Neural cell (in vitro differentiated cells): ENCODE measurements around the gene COL25A1. TPM values are rescaled to one million over a fixed set of nuclear protein-coding genes. Genes with fewer than 3 reads are reported as not detected.

Experiments
- H2AFZ ChIP-seq: fragments of 200-600, 300-800 bp; sonication (generic), shearing (Covaris generic); 2 replicates; pipeline ENCODE4 v1.6.0; 2014; ENCODE audit warnings: low read depth, mild to moderate bottlenecking, antibody characterized with exemption, low read length, moderate library complexity
- H3F3A ChIP-seq: fragments of 200-600 bp; shearing (Covaris generic); 2 replicates; pipeline ENCODE4 v1.6.1; 2016; ENCODE audit warnings: mild to moderate bottlenecking, moderate library complexity, mixed read lengths, antibody characterized with exemption, low read length; ENCODE audit not compliant: insufficient read depth, poor library complexity, severe bottlenecking
- H3K27ac ChIP-seq: fragments of 200-600, 300-800 bp; sonication (generic), shearing (Covaris generic); 2 replicates; pipeline ENCODE4 v1.5.1; 2014; ENCODE audit warnings: mild to moderate bottlenecking, low read length, moderate library complexity
- H3K27me3 ChIP-seq: fragments of 300-800, 200-600 bp; sonication (generic), shearing (Covaris generic); 2 replicates; pipeline ENCODE4 v1.6.0; 2014; ENCODE audit warnings: mild to moderate bottlenecking, low read depth, low read length, moderate library complexity; ENCODE audit not compliant: insufficient read depth
- H3K36me3 ChIP-seq: fragments of 300-800, 200-600 bp; sonication (generic), shearing (Covaris generic); 2 replicates; pipeline ENCODE4 v1.5.1; 2014; ENCODE audit warnings: mild to moderate bottlenecking, antibody characterized with exemption, low read length, moderate library complexity; ENCODE audit not compliant: insufficient read depth
- H3K4me2 ChIP-seq: fragments of 300-800, 200-600 bp; sonication (generic), shearing (Covaris generic); 2 replicates; pipeline ENCODE4 v1.6.0; 2014; ENCODE audit warnings: mild to moderate bottlenecking, low read length
- H3K4me3 ChIP-seq: fragments of 300-800, 200-600 bp; sonication (generic), shearing (Covaris generic); 2 replicates; pipeline ENCODE4 v1.5.1; 2014; ENCODE audit warnings: mild to moderate bottlenecking, low read length, moderate library complexity
- H3K79me2 ChIP-seq: fragments of 200-600 bp; shearing (Covaris generic); replicated peaks from 2 replicates; pipeline ENCODE4 v1.6.0; 2014; ENCODE audit warnings: mild to moderate bottlenecking, low read length, moderate library complexity; ENCODE audit not compliant: insufficient read depth
- H3K9ac ChIP-seq: fragments of 300-800, 200-600 bp; sonication (generic), shearing (Covaris generic); 2 replicates; pipeline ENCODE4 v1.6.1; 2016; ENCODE audit warnings: mild to moderate bottlenecking, low read length, mixed read lengths
- H3K9me2 ChIP-seq: fragments of 200-600 bp; shearing (Covaris generic); 2 replicates; pipeline ENCODE4 v1.6.1; 2016; ENCODE audit warnings: mild to moderate bottlenecking, low read length, mixed read lengths; ENCODE audit not compliant: insufficient read depth
- H3K9me3 ChIP-seq: fragments of 200-600, 300-800 bp; sonication (generic), shearing (Covaris generic); 2 replicates; pipeline ENCODE4 v1.6.1; 2016; ENCODE audit warnings: mild to moderate bottlenecking, mixed run types, low read length, moderate library complexity, mixed read lengths
- H4K20me1 ChIP-seq: fragments of 200-600 bp; shearing (Covaris generic); 2 replicates; pipeline ENCODE4 v1.6.1; 2016; ENCODE audit warnings: mild to moderate bottlenecking, mixed run types; ENCODE audit not compliant: insufficient read depth
- EP300 ChIP-seq: fragments of 450-650 bp; conservative IDR thresholded peaks from 2 replicates; pipeline ENCODE4 v1.6.1; 2014; ENCODE audit warnings: antibody characterized with exemption, mild to moderate bottlenecking, moderate library complexity; ENCODE audit not compliant: poor library complexity, severe bottlenecking
- EZH2 ChIP-seq: fragments of 200-600, 300-800 bp; shearing (Covaris generic), sonication (generic); IDR thresholded peaks from 2 replicates; pipeline ENCODE4 v1.6.1; 2014; ENCODE audit warnings: antibody characterized with exemption, low read length, borderline replicate concordance, mild to moderate bottlenecking; ENCODE audit not compliant: insufficient read depth, poor library complexity, severe bottlenecking
- MXI1 ChIP-seq: fragments of 450-650 bp; conservative IDR thresholded peaks from 2 replicates; pipeline ENCODE4 v1.6.1; 2014; ENCODE audit warnings: antibody characterized with exemption, mild to moderate bottlenecking; ENCODE audit not compliant: poor library complexity, severe bottlenecking
- POLR2AphosphoS5 ChIP-seq: IDR thresholded peaks from 2 replicates; pipeline ENCODE4 v1.6.1; 2012
- RAD21 ChIP-seq: fragments of 450-650 bp; conservative IDR thresholded peaks from 2 replicates; pipeline ENCODE4 v1.6.1; 2014; ENCODE audit warnings: antibody characterized with exemption, mild to moderate bottlenecking, moderate library complexity
- SMC3 ChIP-seq: fragments of 450-650 bp; conservative IDR thresholded peaks from 2 replicates; pipeline ENCODE4 v1.6.1; 2014; ENCODE audit warnings: antibody characterized with exemption, mild to moderate bottlenecking, moderate library complexity; ENCODE audit not compliant: poor library complexity
- TAF1 ChIP-seq: IDR thresholded peaks from 2 replicates; pipeline ENCODE4 v1.6.1; 2012; ENCODE audit warnings: low read depth
- polyA plus RNA-seq: library from polyadenylated mRNA; depleted of rRNA; stranded (reverse); fragments of >200 nt; gene quantifications from 2 replicates; pipeline ENCODE4 v1.2.3, GENCODE V29; 2014
- TF ChIP-seq, protein P1 (sequence below): fragments of 450-650 bp; IDR thresholded peaks from 2 replicates; pipeline ENCODE4 v1.5.1; 2014; ENCODE audit warnings: antibody characterized with exemption, mild to moderate bottlenecking, moderate library complexity; ENCODE audit not compliant: poor library complexity, severe bottlenecking
- TF ChIP-seq, protein P2 (sequence below): IDR thresholded peaks from 2 replicates; pipeline ENCODE4 v1.6.1; 2012; ENCODE audit warnings: borderline replicate concordance

The COL25A1 gene
- polyA plus RNA-seq, 1 donor from 2014 or later = 32.3 TPM

- Histone ChIP-seq H3K27ac (no peak overlapping the region), H3K9ac (no peak overlapping the region), H3K36me3 (no peaks in the 10 kb centered on the region), H3F3A (no peaks in the 10 kb centered on the region), H3K27me3 (no peaks in the 10 kb centered on the region), H2AFZ (no peak overlapping the region), H3K4me2 (no peak overlapping the region), H3K9me3 (no peaks in the 10 kb centered on the region), H3K4me3 (no peak overlapping the region), H3K9me2 (no peaks in the 10 kb centered on the region), H3K79me2 (no peaks in the 10 kb centered on the region), H4K20me1 (no peaks in the 10 kb centered on the region)
- TF ChIP-seq TAF1 (no peak), SMC3 (no peak), EP300 (no peak), EZH2 (no peak), RAD21 (no peak), POLR2AphosphoS5 (no peak), MXI1 (no peak)
- TF ChIP-seq, protein P1, sequence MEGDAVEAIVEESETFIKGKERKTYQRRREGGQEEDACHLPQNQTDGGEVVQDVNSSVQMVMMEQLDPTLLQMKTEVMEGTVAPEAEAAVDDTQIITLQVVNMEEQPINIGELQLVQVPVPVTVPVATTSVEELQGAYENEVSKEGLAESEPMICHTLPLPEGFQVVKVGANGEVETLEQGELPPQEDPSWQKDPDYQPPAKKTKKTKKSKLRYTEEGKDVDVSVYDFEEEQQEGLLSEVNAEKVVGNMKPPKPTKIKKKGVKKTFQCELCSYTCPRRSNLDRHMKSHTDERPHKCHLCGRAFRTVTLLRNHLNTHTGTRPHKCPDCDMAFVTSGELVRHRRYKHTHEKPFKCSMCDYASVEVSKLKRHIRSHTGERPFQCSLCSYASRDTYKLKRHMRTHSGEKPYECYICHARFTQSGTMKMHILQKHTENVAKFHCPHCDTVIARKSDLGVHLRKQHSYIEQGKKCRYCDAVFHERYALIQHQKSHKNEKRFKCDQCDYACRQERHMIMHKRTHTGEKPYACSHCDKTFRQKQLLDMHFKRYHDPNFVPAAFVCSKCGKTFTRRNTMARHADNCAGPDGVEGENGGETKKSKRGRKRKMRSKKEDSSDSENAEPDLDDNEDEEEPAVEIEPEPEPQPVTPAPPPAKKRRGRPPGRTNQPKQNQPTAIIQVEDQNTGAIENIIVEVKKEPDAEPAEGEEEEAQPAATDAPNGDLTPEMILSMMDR = no peak
- TF ChIP-seq, protein P2, sequence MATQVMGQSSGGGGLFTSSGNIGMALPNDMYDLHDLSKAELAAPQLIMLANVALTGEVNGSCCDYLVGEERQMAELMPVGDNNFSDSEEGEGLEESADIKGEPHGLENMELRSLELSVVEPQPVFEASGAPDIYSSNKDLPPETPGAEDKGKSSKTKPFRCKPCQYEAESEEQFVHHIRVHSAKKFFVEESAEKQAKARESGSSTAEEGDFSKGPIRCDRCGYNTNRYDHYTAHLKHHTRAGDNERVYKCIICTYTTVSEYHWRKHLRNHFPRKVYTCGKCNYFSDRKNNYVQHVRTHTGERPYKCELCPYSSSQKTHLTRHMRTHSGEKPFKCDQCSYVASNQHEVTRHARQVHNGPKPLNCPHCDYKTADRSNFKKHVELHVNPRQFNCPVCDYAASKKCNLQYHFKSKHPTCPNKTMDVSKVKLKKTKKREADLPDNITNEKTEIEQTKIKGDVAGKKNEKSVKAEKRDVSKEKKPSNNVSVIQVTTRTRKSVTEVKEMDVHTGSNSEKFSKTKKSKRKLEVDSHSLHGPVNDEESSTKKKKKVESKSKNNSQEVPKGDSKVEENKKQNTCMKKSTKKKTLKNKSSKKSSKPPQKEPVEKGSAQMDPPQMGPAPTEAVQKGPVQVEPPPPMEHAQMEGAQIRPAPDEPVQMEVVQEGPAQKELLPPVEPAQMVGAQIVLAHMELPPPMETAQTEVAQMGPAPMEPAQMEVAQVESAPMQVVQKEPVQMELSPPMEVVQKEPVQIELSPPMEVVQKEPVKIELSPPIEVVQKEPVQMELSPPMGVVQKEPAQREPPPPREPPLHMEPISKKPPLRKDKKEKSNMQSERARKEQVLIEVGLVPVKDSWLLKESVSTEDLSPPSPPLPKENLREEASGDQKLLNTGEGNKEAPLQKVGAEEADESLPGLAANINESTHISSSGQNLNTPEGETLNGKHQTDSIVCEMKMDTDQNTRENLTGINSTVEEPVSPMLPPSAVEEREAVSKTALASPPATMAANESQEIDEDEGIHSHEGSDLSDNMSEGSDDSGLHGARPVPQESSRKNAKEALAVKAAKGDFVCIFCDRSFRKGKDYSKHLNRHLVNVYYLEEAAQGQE = no peak
Observed at GRCh38 chr4:109134921-109135320, 167.5 kb downstream of the COL25A1 start.

- Histone ChIP-seq H3F3A (no peaks in the 10 kb centered on the region), H3K9me3 (no peaks in the 10 kb centered on the region), H3K9me2 (no peaks in the 10 kb centered on the region), H3K27ac (no peak overlapping the region), H3K9ac (no peak overlapping the region), H3K4me3 (no peak overlapping the region), H2AFZ (no peak overlapping the region), H3K36me3 (no peaks in the 10 kb centered on the region), H3K27me3 (no peaks in the 10 kb centered on the region), H4K20me1 (no peaks in the 10 kb centered on the region), H3K79me2 (no peaks in the 10 kb centered on the region), H3K4me2 (no peak overlapping the region)
- no peak for TF ChIP-seq SMC3
- no peak for TF ChIP-seq TAF1
- TF ChIP-seq EP300 = no peak
Observed at GRCh38 chr4:109134268-109134667, 168.2 kb downstream of the COL25A1 start.

GRCh38 chr4:109131559-109131958 lies 170.9 kb downstream of the COL25A1 start:
- Histone ChIP-seq H3K27me3 (no peaks in the 10 kb centered on the region), H4K20me1 (no peaks in the 10 kb centered on the region), H2AFZ (no peak overlapping the region), H3K4me3 (no peak overlapping the region), H3K27ac (no peak overlapping the region), H3F3A (no peaks in the 10 kb centered on the region), H3K9me3 (no peaks in the 10 kb centered on the region), H3K36me3 (no peaks in the 10 kb centered on the region), H3K79me2 (no peaks in the 10 kb centered on the region), H3K9ac (no peak overlapping the region), H3K9me2 (no peaks in the 10 kb centered on the region), H3K4me2 (no peak overlapping the region)
- TF ChIP-seq, protein P2 = no peak
- TF ChIP-seq POLR2AphosphoS5 (no peak), MXI1 (no peak), RAD21 (no peak), TAF1 (no peak), SMC3 (no peak), EP300 (no peak), EZH2 (no peak)
- TF ChIP-seq, protein P1 = no peak
